NCI-H1436 (cell line): Measurements from ENCODE around the gene REC8.

Source experiments
- DNase-seq: peaks from one replicate; lab custom pipeline; 2025; lab: John Stamatoyannopoulos, UW

Gene REC8

GRCh38 chr14:24171422-24172260 lies at the start of gene REC8:
REC8 (plus strand) TSS chr14:24172080; CDS start chr14:24172553, 473 bp downstream.
- no peak for DNase-seq

GRCh38 chr14:24122416-24122815 lies 49.5 kb upstream of the REC8 start:
- no peak for DNase-seq

GRCh38 chr14:24122898-24123297 lies 49.0 kb upstream of the REC8 start:
- DNase-seq, result no peak

- no peak for DNase-seq
Observed at GRCh38 chr14:24123424-24124417, 48.2 kb upstream of the REC8 start.

- DNase-seq, result no peak
Observed at GRCh38 chr14:24126939-24127338, 44.9 kb upstream of the REC8 start.

- no peak for DNase-seq
Observed at GRCh38 chr14:24127673-24128072, 44.2 kb upstream of the REC8 start.

- no peak for DNase-seq
Observed at GRCh38 chr14:24129410-24129998, 42.4 kb upstream of the REC8 start.

GRCh38 chr14:24130380-24130716 lies 41.5 kb upstream of the REC8 start, which contains the start of gene FITM1:
FITM1 (plus strand) TSS chr14:24130659; CDS start chr14:24131564, 905 bp downstream.
- DNase-seq, result no peak

- DNase-seq, result no peak
Observed at GRCh38 chr14:24130717-24131548, 40.9 kb upstream of the REC8 start.

- no peak for DNase-seq
Observed at GRCh38 chr14:24131549-24131966, 40.3 kb upstream of the REC8 start.

- no peak for DNase-seq
Observed at GRCh38 chr14:24132061-24132685, 39.7 kb upstream of the REC8 start.

- DNase-seq, result no peak
Observed at GRCh38 chr14:24132976-24133375, 38.9 kb upstream of the REC8 start.

GRCh38 chr14:24133735-24134134 lies 38.1 kb upstream of the REC8 start:
- no peak for DNase-seq

- no peak for DNase-seq
Observed at GRCh38 chr14:24135584-24135833, 36.4 kb upstream of the REC8 start.

- peak; percentile 92 for DNase-seq
Observed at GRCh38 chr14:24135834-24136683, 35.8 kb upstream of the REC8 start, which contains the start of gene PSME1. PSME1 (plus strand) TSS chr14:24136194; CDS start chr14:24136263, 69 bp downstream.

GRCh38 chr14:24136684-24137528 lies 35.0 kb upstream of the REC8 start:
- no peak for DNase-seq

- no peak for DNase-seq
Observed at GRCh38 chr14:24137529-24138395, 34.1 kb upstream of the REC8 start.
